K562 (cell line): ENCODE data around the gene SERF2. TPM values are rescaled to one million over a fixed set of nuclear protein-coding genes. Genes with fewer than 3 reads are reported as not detected.

Source experiments
- ATAC-seq: fragments of 200-7000 bp; cut with Tn5 transposase; 3 replicates; pipeline ENCODE4 v1.9.1; 2020; ENCODE audit warnings: moderate library complexity
- BruUV-seq: library from RNA; stranded (reverse); fragments of 400-500 nt; replicated peaks from 2 replicates; lab custom pipeline; 2021; lab: Mats Ljungman, UMichigan
- CTCF ChIA-PET: fragments of 300-600 bp; formaldehyde crosslinking; extraction: SDS; loops from one replicate; lab custom pipeline; 2021; ENCODE audit warnings: low intra/inter-chr PET ratio; lab: Yijun Ruan, JAX
- POLR2A ChIA-PET: fragments of 300-600, 350-650 bp; sonication (Branson Sonifier 250); formaldehyde crosslinking; extraction: SDS; loops from one replicate; lab custom pipeline; 2021; ENCODE audit warnings: antibody characterized with exemption, inconsistent platforms; lab: Yijun Ruan, JAX
- DNase-seq, 4 experiments: peaks; one replicate each; pipeline versions ENCODE4 v3.0.0 to v3.0.0-alpha.2; 2011 to 2018; ENCODE audit warnings: low spot score in 3 of 4, mixed read lengths in 3 of 4; ENCODE audit errors: extremely low read depth in 1 of 4
- FAIRE-seq: peaks from 2 replicates; lab custom pipeline; 2011; peaks lifted over from hg19 to GRCh38; lab: Jason Lieb, UNC
- H2AFZ ChIP-seq: 2 replicates; pipeline ENCODE4 v1.6.0; 2011; ENCODE audit warnings: low read depth, low read length, control low read depth, inconsistent platforms
- H3K27ac ChIP-seq: fragments of 200-600 bp; 3 replicates; pipeline ENCODE4 v1.8.0; 2011; ENCODE audit warnings: low read depth, mild to moderate bottlenecking, control low read depth, inconsistent platforms, low read length, moderate library complexity, mixed read lengths; ENCODE audit errors: extremely low read depth
- H3K27me3 ChIP-seq, 2 experiments: fragments of 300-600 bp in 1 of 2; 2 replicates in 1 of 2; 3 replicates in 1 of 2; pipeline versions ENCODE4 v1.6.0 to v1.8.0; 2011; ENCODE audit warnings: inconsistent platforms in 2 of 2, low read length in 2 of 2, mild to moderate bottlenecking in 1 of 2, mixed read lengths in 1 of 2, moderate library complexity in 1 of 2; ENCODE audit not compliant: control insufficient read depth in 2 of 2, insufficient read depth in 2 of 2
- H3K36me3 ChIP-seq: fragments of 300-600 bp; 3 replicates; pipeline ENCODE4 v1.8.0; 2011; ENCODE audit warnings: mild to moderate bottlenecking, low read length, inconsistent platforms; ENCODE audit not compliant: control insufficient read depth, insufficient read depth
- H3K4me1 ChIP-seq, 2 experiments: fragments of 200-600 bp in 1 of 2; replicated peaks in 1 of 2; 2 replicates in 1 of 2; 3 replicates in 1 of 2; pipeline versions ENCODE4 v1.5.1 to v1.8.0; 2011; ENCODE audit warnings: inconsistent platforms in 2 of 2, low read length in 2 of 2, mild to moderate bottlenecking in 1 of 2, mixed read lengths in 1 of 2, moderate library complexity in 1 of 2; ENCODE audit not compliant: control insufficient read depth in 2 of 2, insufficient read depth in 2 of 2
- H3K4me2 ChIP-seq: 2 replicates; pipeline ENCODE4 v1.6.1; 2011; ENCODE audit warnings: low read length, control low read depth, inconsistent platforms, mixed read lengths; ENCODE audit not compliant: insufficient read depth
- H3K4me3 ChIP-seq: fragments of 200-600 bp; sonication (generic), shearing (Covaris generic); 2 replicates; pipeline ENCODE4 v1.5.1; 2016; ENCODE audit warnings: control low read depth, inconsistent platforms
- H3K79me2 ChIP-seq: fragments of 200-600 bp; 3 replicates; pipeline ENCODE4 v1.8.0; 2011; ENCODE audit warnings: low read length, inconsistent platforms; ENCODE audit not compliant: control insufficient read depth, insufficient read depth
- H3K9ac ChIP-seq, 2 experiments: 2 replicates each; pipeline versions ENCODE4 v1.6.0 to v1.6.1; 2011; ENCODE audit warnings: low read depth in 2 of 2, low read length in 2 of 2, control low read depth in 1 of 2, inconsistent platforms in 1 of 2, mild to moderate bottlenecking in 1 of 2, mixed read lengths in 1 of 2; ENCODE audit not compliant: insufficient read depth in 1 of 2
- H3K9me1 ChIP-seq: one replicate; pipeline ENCODE4 v1.6.0; 2011; ENCODE audit warnings: inconsistent platforms, mild to moderate bottlenecking, low read length, moderate library complexity; ENCODE audit not compliant: control insufficient read depth, insufficient read depth
- H3K9me3 ChIP-seq: replicated peaks from 2 replicates; pipeline ENCODE4 v1.5.1; 2011; ENCODE audit warnings: low read depth, low read length, inconsistent platforms; ENCODE audit not compliant: control insufficient read depth, insufficient read depth
- H4K20me1 ChIP-seq: replicated peaks from 2 replicates; pipeline ENCODE4 v1.6.1; 2011; ENCODE audit warnings: low read length, inconsistent platforms, mixed read lengths; ENCODE audit not compliant: control insufficient read depth, insufficient read depth
- BACH1 ChIP-seq: fragments of 200-800 bp; sonication (Bioruptor generic); IDR thresholded peaks from 2 replicates; pipeline ENCODE4 v1.6.1; 2016; ENCODE audit warnings: missing genetic modification characterization, missing compliant biosample characterization
- CTBP1 ChIP-seq: fragments of 450-650 bp; IDR thresholded peaks from 2 replicates; pipeline ENCODE4 v1.6.1; 2016; ENCODE audit warnings: borderline replicate concordance
- HDAC3 ChIP-seq: fragments of 450-650 bp; IDR thresholded peaks from 2 replicates; pipeline ENCODE4 v1.6.1; 2018; ENCODE audit warnings: borderline replicate concordance, mild to moderate bottlenecking, moderate library complexity; ENCODE audit not compliant: partially characterized antibody
- MEF2D ChIP-seq: conservative IDR thresholded peaks from 2 replicates; pipeline ENCODE4 v1.6.1; 2016; ENCODE audit warnings: low read depth, missing genetic modification characterization, missing compliant biosample characterization
- NR2C1 ChIP-seq, 2 experiments: fragments of 450-650 bp; IDR thresholded peaks; 2 replicates each; pipeline ENCODE4 v1.6.1; 2017; ENCODE audit warnings: mild to moderate bottlenecking in 2 of 2, antibody characterized with exemption in 1 of 2, inconsistent platforms in 1 of 2, missing compliant biosample characterization in 1 of 2, missing genetic modification characterization in 1 of 2
- TCF3 ChIP-seq: sonication (generic); formaldehyde crosslinking; IDR thresholded peaks from 2 replicates; pipeline ENCODE4 v1.4.0; 2020; ENCODE audit warnings: mild to moderate bottlenecking, missing genetic modification reagents
- ZNF282 ChIP-seq: sonication (generic); formaldehyde crosslinking; IDR thresholded peaks from 2 replicates; pipeline ENCODE4 v1.8.1; 2023; ENCODE audit warnings: missing genetic modification reagents
- WGBS: fragments of 100-300 bp; shearing (Covaris generic); methylation state at CpG from one replicate; pipeline ENCODE4 v1.1.6; 2016; ENCODE audit warnings: low coverage, mixed read lengths; ENCODE audit not compliant: insufficient coverage; ENCODE audit errors: missing lambda C conversion rate; 5-methylcytosine and 5-hydroxymethylcytosine counted together
- in situ Hi-C: fragments of 300-500 bp; cut with MboI; formaldehyde crosslinking; loops from 4 replicates; pipeline ENCODE4 v1.15.0; 2018; ENCODE audit warnings: inconsistent platforms, mixed read lengths
- intact Hi-C: fragments of 100-400 bp; cut with micrococcal nuclease; formaldehyde crosslinking; loops from 2 replicates; pipeline ENCODE4 v1.14.2; 2022
- polyA plus RNA-seq, 8 experiments: library from polyadenylated mRNA; depleted of rRNA in 4 of 8; stranded (reverse) in 5 of 8; unstranded in 3 of 8; fragments of >200 nt; fragmentation: Nextera tagmentation in 2 of 8; fragmentation: Illumina TruSeq in 1 of 8; extraction: Ambion mirVana in 2 of 8; extraction: Trizol in 1 of 8; gene quantifications; 2 replicates each; pipeline versions ENCODE4 v1.2.1 to v1.2.3, GENCODE V29; 2011 to 2014; ENCODE audit warnings: inconsistent platforms in 1 of 8, missing spikeins in 1 of 8
- total RNA-seq, 7 experiments: library from RNA; depleted of rRNA in 6 of 7; stranded (reverse); fragments of >200 nt in 6 of 7; fragmentation: Illumina TruSeq in 2 of 7; extraction: Trizol in 2 of 7; gene quantifications; 2 replicates each; pipeline versions ENCODE4 v1.2.1 to v1.2.3, GENCODE V29; 2011 to 2021; ENCODE audit warnings: low replicate concordance in 1 of 7
- TF ChIP-seq, protein P1 (sequence below): fragments of 250-450 bp; sonication (Bioruptor Pico); IDR thresholded peaks from 2 replicates; pipeline ENCODE4 v1.4.0; 2020
- TF ChIP-seq, protein P2 (sequence below): sonication (generic); formaldehyde crosslinking; IDR thresholded peaks from 2 replicates; pipeline ENCODE4 v1.8.0; 2022; ENCODE audit warnings: mild to moderate bottlenecking, missing genetic modification reagents

Gene SERF2
- total and polyA plus RNA-seq, 9 of the 15 experiments (the other 6 are each of a cell fraction or from before 2014, with no cell fraction given): 497 to 3,360 (median 867) TPM

DNA sequence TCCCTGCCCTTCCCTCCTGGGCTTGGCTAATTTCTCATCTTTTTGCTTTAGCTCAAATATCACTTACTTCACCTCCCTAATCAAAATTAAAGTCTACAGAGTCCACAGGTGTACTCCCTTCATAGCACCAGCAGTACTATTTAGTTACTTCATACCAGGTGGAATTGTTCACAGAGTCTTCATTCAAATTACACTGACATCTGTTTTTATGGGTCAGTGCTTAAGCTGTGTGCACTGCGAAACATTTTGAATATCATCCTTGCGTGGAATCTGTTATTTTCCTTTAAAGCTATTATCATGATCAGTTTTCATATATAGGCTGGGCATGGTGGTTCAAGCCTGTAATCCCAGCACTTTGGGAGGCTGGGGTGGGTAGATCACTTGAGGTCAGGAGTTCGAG lies 2.7 kb upstream of the SERF2 start (continued):
- TF ChIP-seq, protein P1, sequence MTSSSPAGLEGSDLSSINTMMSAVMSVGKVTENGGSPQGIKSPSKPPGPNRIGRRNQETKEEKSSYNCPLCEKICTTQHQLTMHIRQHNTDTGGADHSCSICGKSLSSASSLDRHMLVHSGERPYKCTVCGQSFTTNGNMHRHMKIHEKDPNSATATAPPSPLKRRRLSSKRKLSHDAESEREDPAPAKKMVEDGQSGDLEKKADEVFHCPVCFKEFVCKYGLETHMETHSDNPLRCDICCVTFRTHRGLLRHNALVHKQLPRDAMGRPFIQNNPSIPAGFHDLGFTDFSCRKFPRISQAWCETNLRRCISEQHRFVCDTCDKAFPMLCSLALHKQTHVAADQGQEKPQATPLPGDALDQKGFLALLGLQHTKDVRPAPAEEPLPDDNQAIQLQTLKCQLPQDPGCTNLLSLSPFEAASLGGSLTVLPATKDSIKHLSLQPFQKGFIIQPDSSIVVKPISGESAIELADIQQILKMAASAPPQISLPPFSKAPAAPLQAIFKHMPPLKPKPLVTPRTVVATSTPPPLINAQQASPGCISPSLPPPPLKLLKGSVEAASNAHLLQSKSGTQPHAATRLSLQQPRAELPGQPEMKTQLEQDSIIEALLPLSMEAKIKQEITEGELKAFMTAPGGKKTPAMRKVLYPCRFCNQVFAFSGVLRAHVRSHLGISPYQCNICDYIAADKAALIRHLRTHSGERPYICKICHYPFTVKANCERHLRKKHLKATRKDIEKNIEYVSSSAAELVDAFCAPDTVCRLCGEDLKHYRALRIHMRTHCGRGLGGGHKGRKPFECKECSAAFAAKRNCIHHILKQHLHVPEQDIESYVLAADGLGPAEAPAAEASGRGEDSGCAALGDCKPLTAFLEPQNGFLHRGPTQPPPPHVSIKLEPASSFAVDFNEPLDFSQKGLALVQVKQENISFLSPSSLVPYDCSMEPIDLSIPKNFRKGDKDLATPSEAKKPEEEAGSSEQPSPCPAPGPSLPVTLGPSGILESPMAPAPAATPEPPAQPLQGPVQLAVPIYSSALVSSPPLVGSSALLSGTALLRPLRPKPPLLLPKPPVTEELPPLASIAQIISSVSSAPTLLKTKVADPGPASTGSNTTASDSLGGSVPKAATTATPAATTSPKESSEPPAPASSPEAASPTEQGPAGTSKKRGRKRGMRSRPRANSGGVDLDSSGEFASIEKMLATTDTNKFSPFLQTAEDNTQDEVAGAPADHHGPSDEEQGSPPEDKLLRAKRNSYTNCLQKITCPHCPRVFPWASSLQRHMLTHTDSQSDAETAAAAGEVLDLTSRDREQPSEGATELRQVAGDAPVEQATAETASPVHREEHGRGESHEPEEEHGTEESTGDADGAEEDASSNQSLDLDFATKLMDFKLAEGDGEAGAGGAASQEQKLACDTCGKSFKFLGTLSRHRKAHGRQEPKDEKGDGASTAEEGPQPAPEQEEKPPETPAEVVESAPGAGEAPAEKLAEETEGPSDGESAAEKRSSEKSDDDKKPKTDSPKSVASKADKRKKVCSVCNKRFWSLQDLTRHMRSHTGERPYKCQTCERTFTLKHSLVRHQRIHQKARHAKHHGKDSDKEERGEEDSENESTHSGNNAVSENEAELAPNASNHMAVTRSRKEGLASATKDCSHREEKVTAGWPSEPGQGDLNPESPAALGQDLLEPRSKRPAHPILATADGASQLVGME (CRISPR knock-in tag): no peak
- TF ChIP-seq TCF3 (CRISPR knock-in tag): no peak

DNA sequence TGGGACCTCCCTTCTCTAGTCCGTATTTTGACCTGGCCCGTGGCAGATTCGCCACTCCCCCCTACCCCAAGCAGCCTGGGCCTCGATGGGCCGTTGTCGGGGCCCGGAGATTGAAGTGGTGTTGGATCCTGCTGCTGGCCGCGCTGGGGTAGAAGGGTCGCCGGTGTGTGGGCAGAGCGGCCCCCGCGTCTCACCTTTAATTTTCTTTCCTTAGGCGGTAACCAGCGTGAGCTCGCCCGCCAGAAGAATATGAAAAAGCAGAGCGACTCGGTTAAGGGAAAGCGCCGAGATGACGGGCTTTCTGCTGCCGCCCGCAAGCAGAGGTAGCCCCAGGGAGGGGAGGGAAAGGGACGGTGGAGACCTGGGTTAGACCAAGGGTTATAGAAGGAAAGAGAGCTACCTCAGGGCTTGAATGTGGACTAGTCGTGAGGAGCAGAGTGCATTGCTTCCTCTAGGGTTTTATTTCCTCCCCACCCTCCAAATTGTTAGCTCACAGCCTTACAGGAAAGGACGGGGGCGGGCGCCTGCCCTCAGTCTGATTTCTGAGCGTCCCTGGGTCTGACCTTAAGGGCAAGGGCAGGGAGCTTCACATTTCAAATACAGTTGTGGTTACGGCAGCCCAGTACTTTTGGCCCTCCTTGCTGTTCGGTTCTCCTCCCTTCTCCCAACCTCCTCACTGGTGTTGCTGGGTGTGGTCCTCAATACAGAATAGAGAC lies 799 bp downstream of the SERF2 start:
- peaks cover 17% of the 10 kb centered on the region for H3K9me1 ChIP-seq
- H3K27ac ChIP-seq: peak overlapping the region; percentile 99
- peak overlapping the region; percentile 100 for H3K9ac ChIP-seq
- no peaks in the 10 kb centered on the region for H3K27me3 ChIP-seq
- peaks cover 43% of the 10 kb centered on the region for H3K36me3 ChIP-seq
- peak overlapping the region; percentile 95 for H3K4me3 ChIP-seq
- in situ Hi-C loops (no loop called here), intact Hi-C loops (no loop called here)
- WGBS: under 1% methylated on average over 33 of the region's 33 CpGs
- ChIA-PET CTCF (no interaction called here), POLR2A (interaction anchor here (0.7 to 6.1 kb wide), 7 partner anchors 9 to 381 kb away, joined by 3 to 29 read pairs (median 8); partner anchors contain the start of genes ELL3, HYPK, MFAP1 and SERINC4)
- peak; percentile 14 for ATAC-seq
- peak overlapping the region; percentile 96 for H3K4me2 ChIP-seq
- H3K79me2 ChIP-seq: peaks cover 36% of the 10 kb centered on the region
- peaks cover 26 to 35% of the 10 kb centered on the region in 2 experiments for H3K4me1 ChIP-seq
- BruUV-seq: no TSS peak
- peaks cover 17% of the 10 kb centered on the region; the same call in 1 of the 2 replicates for H4K20me1 ChIP-seq
- DNase-seq: peak in 3 of 4 experiments; percentile 34 to 72 (median 59)
- H2AFZ ChIP-seq: 0 out of 2 replicates have a peak overlapping the region, but pooled peaks have one; percentile 25
- no peaks in the 10 kb centered on the region for H3K9me3 ChIP-seq
- no peak for FAIRE-seq
- TF ChIP-seq NR2C1 (IDR thresholded peaks at IDR 0.05): no peak
- TF ChIP-seq NR2C1 (tag; IDR thresholded peaks at IDR 0.05): no peak
- TF ChIP-seq ZNF282 (CRISPR knock-in tag): no peak
- no peak for TF ChIP-seq BACH1 (tag)
- TF ChIP-seq HDAC3: no peak
- no peak for TF ChIP-seq MEF2D (tag)
- no peak for TF ChIP-seq CTBP1
- TF ChIP-seq, protein P2, sequence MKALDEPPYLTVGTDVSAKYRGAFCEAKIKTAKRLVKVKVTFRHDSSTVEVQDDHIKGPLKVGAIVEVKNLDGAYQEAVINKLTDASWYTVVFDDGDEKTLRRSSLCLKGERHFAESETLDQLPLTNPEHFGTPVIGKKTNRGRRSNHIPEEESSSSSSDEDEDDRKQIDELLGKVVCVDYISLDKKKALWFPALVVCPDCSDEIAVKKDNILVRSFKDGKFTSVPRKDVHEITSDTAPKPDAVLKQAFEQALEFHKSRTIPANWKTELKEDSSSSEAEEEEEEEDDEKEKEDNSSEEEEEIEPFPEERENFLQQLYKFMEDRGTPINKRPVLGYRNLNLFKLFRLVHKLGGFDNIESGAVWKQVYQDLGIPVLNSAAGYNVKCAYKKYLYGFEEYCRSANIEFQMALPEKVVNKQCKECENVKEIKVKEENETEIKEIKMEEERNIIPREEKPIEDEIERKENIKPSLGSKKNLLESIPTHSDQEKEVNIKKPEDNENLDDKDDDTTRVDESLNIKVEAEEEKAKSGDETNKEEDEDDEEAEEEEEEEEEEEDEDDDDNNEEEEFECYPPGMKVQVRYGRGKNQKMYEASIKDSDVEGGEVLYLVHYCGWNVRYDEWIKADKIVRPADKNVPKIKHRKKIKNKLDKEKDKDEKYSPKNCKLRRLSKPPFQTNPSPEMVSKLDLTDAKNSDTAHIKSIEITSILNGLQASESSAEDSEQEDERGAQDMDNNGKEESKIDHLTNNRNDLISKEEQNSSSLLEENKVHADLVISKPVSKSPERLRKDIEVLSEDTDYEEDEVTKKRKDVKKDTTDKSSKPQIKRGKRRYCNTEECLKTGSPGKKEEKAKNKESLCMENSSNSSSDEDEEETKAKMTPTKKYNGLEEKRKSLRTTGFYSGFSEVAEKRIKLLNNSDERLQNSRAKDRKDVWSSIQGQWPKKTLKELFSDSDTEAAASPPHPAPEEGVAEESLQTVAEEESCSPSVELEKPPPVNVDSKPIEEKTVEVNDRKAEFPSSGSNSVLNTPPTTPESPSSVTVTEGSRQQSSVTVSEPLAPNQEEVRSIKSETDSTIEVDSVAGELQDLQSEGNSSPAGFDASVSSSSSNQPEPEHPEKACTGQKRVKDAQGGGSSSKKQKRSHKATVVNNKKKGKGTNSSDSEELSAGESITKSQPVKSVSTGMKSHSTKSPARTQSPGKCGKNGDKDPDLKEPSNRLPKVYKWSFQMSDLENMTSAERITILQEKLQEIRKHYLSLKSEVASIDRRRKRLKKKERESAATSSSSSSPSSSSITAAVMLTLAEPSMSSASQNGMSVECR (CRISPR knock-in tag): 0 out of 2 replicates have a peak, but pooled peaks have one; percentile 11
